ENCODE data around the gene SCN3A. TPM values are rescaled to one million over a fixed set of nuclear protein-coding genes. Genes with fewer than 3 reads are reported as not detected.

The SCN3A gene
- polyA plus RNA-seq, 1 experiment, result 0.17 TPM

DNA sequence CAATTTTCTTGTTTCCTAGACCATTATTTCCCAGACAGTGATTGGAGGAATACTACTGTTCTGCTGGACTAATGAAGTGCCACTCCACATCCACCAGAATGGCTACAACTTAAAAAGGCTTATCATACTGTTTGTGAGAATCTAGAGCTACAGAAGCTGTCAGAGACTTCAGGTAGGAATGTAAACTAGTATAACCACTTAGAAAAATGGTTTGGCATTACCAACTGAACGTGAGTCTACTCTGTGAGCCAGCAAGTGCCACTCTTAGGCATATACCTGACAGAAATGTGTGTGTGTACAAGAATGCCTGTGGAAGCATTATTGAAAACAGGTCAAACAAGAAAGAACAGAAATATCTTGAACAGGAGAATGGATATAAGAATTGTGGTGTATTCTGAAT lies 4.2 kb upstream of the SCN3A start:
- Histone ChIP-seq H3K27me3 (ENCODE audit: control insufficient read depth, insufficient read depth, low read length) (no peaks in the 10 kb centered on the region), H3K9me3 (ENCODE audit: control insufficient read depth, insufficient read depth, low read length) (no peaks in the 10 kb centered on the region), H3K4me3 (ENCODE audit: low read depth, low read length) (no peak overlapping the region), H3K27ac (ENCODE audit: low read depth, low read length) (no peak overlapping the region)
- DNase-seq (ENCODE audit: low read depth, low spot score), result no peak
- CTCF ChIA-PET, result interaction anchor here (1.1 to 11.1 kb wide), 2 partner anchors 67 to 191 kb away, joined by 3 to 417 read pairs; no protein-coding TSS in a partner anchor
- TF ChIP-seq, protein P1, sequence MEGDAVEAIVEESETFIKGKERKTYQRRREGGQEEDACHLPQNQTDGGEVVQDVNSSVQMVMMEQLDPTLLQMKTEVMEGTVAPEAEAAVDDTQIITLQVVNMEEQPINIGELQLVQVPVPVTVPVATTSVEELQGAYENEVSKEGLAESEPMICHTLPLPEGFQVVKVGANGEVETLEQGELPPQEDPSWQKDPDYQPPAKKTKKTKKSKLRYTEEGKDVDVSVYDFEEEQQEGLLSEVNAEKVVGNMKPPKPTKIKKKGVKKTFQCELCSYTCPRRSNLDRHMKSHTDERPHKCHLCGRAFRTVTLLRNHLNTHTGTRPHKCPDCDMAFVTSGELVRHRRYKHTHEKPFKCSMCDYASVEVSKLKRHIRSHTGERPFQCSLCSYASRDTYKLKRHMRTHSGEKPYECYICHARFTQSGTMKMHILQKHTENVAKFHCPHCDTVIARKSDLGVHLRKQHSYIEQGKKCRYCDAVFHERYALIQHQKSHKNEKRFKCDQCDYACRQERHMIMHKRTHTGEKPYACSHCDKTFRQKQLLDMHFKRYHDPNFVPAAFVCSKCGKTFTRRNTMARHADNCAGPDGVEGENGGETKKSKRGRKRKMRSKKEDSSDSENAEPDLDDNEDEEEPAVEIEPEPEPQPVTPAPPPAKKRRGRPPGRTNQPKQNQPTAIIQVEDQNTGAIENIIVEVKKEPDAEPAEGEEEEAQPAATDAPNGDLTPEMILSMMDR (IDR thresholded peaks at IDR 0.05; ENCODE audit: low read depth, low read length), result no peak
- POLR2A ChIA-PET, result no interaction called here

DNA sequence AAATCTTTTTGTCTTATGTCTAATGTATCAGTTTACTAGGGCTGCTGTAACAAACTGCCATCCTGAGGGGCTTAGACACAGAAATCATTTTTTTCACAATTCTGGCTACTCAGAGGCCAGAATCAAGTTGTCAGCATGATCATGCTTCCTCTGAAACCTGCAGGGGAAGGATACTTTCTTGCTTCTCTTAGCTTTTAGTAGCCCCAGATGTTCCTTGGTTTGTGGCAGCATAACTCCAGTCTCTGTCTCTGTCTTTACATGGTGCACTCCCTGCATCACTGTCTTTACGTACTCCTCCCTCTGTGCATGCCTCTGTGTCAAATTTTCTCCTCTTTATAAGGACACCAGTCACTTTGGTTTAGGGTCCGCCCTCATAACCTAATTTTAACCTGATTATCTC lies 2.0 kb upstream of the SCN3A start:
- Histone ChIP-seq H3K27ac (ENCODE audit: low read depth, low read length) (no peak overlapping the region), H3K27me3 (ENCODE audit: control insufficient read depth, insufficient read depth, low read length) (no peaks in the 10 kb centered on the region), H3K9me3 (ENCODE audit: control insufficient read depth, insufficient read depth, low read length) (no peaks in the 10 kb centered on the region), H3K4me3 (ENCODE audit: low read depth, low read length) (no peak overlapping the region)
- TF ChIP-seq, protein P1 (IDR thresholded peaks at IDR 0.05; ENCODE audit: low read depth, low read length), result no peak
- DNase-seq (ENCODE audit: low read depth, low spot score), result no peak
- POLR2A ChIA-PET, result no interaction called here
- CTCF ChIA-PET, result interaction anchor here (0.7 to 11.1 kb wide), 5 partner anchors 9 to 214 kb away, joined by 3 to 417 read pairs (median 55); no protein-coding TSS in a partner anchor

DNA sequence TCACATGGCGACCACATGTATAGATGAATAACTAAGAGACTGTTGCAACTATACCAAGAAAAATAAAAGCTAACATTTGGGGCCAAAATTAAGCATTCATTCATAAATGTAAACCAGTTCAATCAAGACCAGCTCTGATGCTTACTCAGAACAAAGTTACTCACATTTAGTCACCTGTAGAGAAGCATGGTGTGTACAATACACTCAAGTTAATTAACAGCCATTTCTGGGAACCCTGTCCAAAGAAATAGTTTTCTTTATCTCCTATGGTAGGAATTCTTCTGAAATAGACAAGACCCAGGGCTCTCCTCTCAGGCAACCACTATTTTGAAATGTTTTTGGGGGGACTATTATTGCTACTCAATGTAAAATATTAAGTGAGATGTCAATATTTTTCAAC lies 1.6 kb downstream of the SCN3A start:
- H3K27ac ChIP-seq (ENCODE audit: low read depth, low read length), result no peak overlapping the region
- no peak for DNase-seq (ENCODE audit: low read depth, low spot score)
- CTCF ChIA-PET, result interaction anchor here (1.3 to 11.1 kb wide), 9 partner anchors 18 to 210 kb away, joined by 5 to 417 read pairs (median 36); no protein-coding TSS in a partner anchor
- no peaks in the 10 kb centered on the region for H3K9me3 ChIP-seq (ENCODE audit: control insufficient read depth, insufficient read depth, low read length)
- no peak overlapping the region for H3K4me3 ChIP-seq (ENCODE audit: low read depth, low read length)
- TF ChIP-seq, protein P1 (IDR thresholded peaks at IDR 0.05; ENCODE audit: low read depth, low read length), result no peak
- H3K27me3 ChIP-seq (ENCODE audit: control insufficient read depth, insufficient read depth, low read length), result no peaks in the 10 kb centered on the region
- POLR2A ChIA-PET, result no interaction called here

DNA sequence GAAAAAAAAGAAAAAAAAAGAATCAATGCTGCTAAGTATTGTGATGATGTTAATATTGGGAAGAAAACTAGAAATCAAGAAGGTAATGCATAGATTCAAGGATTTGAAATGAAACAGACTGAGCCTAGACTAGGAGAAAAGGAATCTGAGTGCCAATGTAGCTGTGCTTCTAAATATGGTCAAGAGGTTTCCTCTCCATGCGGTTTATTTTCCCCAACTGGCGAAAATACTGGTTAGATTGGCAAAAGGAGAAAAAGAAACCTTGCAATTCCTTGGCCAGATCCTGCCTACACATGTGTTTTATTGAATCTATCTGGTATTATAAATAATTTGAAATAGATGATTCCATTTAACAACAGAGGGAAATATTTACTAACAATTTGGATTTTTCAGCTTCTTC lies 5.7 kb downstream of the SCN3A start:
- H3K4me3 ChIP-seq (ENCODE audit: low read depth, low read length), result no peak overlapping the region
- no peak for DNase-seq (ENCODE audit: low read depth, low spot score)
- CTCF ChIA-PET, result interaction anchor here (11.1 kb wide), 1 partner anchor 181 kb away, joined by 417 read pairs; no protein-coding TSS in a partner anchor
- H3K9me3 ChIP-seq (ENCODE audit: control insufficient read depth, insufficient read depth, low read length), result no peaks in the 10 kb centered on the region
- POLR2A ChIA-PET, result interaction anchor here (0.5 kb wide), 1 partner anchor 725 kb away, joined by 3 read pairs; no protein-coding TSS in a partner anchor
- TF ChIP-seq, protein P1 (IDR thresholded peaks at IDR 0.05; ENCODE audit: low read depth, low read length), result no peak
- H3K27ac ChIP-seq (ENCODE audit: low read depth, low read length), result no peak overlapping the region
- H3K27me3 ChIP-seq (ENCODE audit: control insufficient read depth, insufficient read depth, low read length), result no peaks in the 10 kb centered on the region

DNA sequence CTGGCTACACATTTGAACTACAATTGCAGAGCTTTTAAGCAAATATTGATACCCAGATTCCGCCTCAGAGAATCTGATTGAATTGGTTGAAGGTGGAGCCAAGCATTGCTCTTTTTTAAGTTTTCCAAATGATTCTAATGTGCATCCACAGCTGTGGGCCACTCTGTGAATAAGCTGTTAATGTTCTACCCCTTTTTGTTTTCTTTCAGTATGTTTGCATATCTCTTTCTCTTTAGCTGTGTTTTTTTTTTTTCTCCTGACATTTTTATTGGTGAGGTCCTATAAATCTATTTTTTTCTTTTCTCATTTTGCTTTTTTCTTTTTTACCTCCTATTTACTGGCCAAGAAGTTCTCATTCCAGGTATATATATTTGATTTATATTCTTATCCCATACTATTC lies 6.5 kb downstream of the SCN3A start:
- Histone ChIP-seq H3K4me3 (ENCODE audit: low read depth, low read length) (no peak overlapping the region), H3K27ac (ENCODE audit: low read depth, low read length) (no peak overlapping the region), H3K9me3 (ENCODE audit: control insufficient read depth, insufficient read depth, low read length) (no peaks in the 10 kb centered on the region), H3K27me3 (ENCODE audit: control insufficient read depth, insufficient read depth, low read length) (no peaks in the 10 kb centered on the region)
- DNase-seq (ENCODE audit: low read depth, low spot score), result no peak
- TF ChIP-seq, protein P1 (IDR thresholded peaks at IDR 0.05; ENCODE audit: low read depth, low read length), result no peak
- POLR2A ChIA-PET, result no interaction called here
- CTCF ChIA-PET, result interaction anchor here (2.9 kb wide), 1 partner anchor 181 kb away, joined by 8 read pairs; no protein-coding TSS in a partner anchor
